Coronary artery (tissue), 2 donors: ENCODE results near the gene PRAC1.

Experiments used
- DNase-seq: peaks from one replicate; pipeline ENCODE4 v3.0.0-alpha.2; 2017; ENCODE audit warnings: low spot score
- H3K27ac ChIP-seq, 2 donors: fragments of 200-600 bp; sonication (generic); one replicate each; pipeline ENCODE4 v1.5.1; 2016 to 2019
- H3K4me3 ChIP-seq: fragments of 200-600 bp; sonication (generic); 2 replicates; pipeline ENCODE4 v1.5.1; 2016; ENCODE audit warnings: mild to moderate bottlenecking, moderate library complexity
- CTCF ChIP-seq: fragments of 200-600 bp; sonication (generic); IDR thresholded peaks from one replicate; pipeline ENCODE4 v1.5.1; 2019; ENCODE audit warnings: antibody characterized with exemption

PRAC1 gene

GRCh38 chr17:48722201-48722907 is at the start of gene PRAC1:
Gene PRAC1 (minus strand): TSS chr17:48722518. CDS start chr17:48722392, 126 bp downstream.
- TF ChIP-seq CTCF, result no peak
- DNase-seq, result no peak
- H3K27ac ChIP-seq, result no peak within 1 kb of the TSS
- H3K4me3 ChIP-seq, result peak within 1 kb of the TSS; percentile 23

GRCh38 chr17:48770954-48771353 is 48.6 kb upstream of the PRAC1 start:
- Histone ChIP-seq H3K27ac (no peak overlapping the region), H3K4me3 (no peak overlapping the region)
- no peak for TF ChIP-seq CTCF
- no peak for DNase-seq

- Histone ChIP-seq H3K27ac (no peak overlapping the region), H3K4me3 (no peak overlapping the region)
- no peak for DNase-seq
- TF ChIP-seq CTCF, result no peak
These were observed 46.8 kb upstream of the PRAC1 start for GRCh38 chr17:48769009-48769675.

GRCh38 chr17:48767263-48767774 is 45.0 kb upstream of the PRAC1 start:
- Histone ChIP-seq H3K27ac (no peak overlapping the region), H3K4me3 (no peak overlapping the region)
- no peak for TF ChIP-seq CTCF
- no peak for DNase-seq

GRCh38 chr17:48761114-48761513 is 38.8 kb upstream of the PRAC1 start:
- no peak overlapping the region for H3K27ac ChIP-seq
- TF ChIP-seq CTCF, result no peak
- no peak overlapping the region for H3K4me3 ChIP-seq
- DNase-seq, result no peak

GRCh38 chr17:48760411-48760810 is 38.1 kb upstream of the PRAC1 start:
- DNase-seq, result no peak
- H3K4me3 ChIP-seq, result no peak overlapping the region
- no peak overlapping the region for H3K27ac ChIP-seq
- TF ChIP-seq CTCF, result no peak

- no peak for TF ChIP-seq CTCF
- no peak overlapping the region for H3K4me3 ChIP-seq
- DNase-seq, result no peak
- no peak overlapping the region for H3K27ac ChIP-seq
These were observed 37.0 kb upstream of the PRAC1 start for GRCh38 chr17:48759288-48759687.
